B cell (primary cell): ENCODE results near the gene IL4R. TPM values are rescaled to one million over a fixed set of nuclear protein-coding genes. Genes with fewer than 3 reads are reported as not detected.
A peak's percentile ranks its signal among the peaks of the same experiment; 100 is the strongest.

Source experiments
- ATAC-seq: fragments of 200-7000 bp; cut with Tn5 transposase; one replicate; pipeline ENCODE4 v1.10.0; 2021; ENCODE audit warnings: low read depth, mild to moderate bottlenecking, moderate number of reproducible peaks, moderate library complexity
- CTCF ChIA-PET: fragments of 350-600 bp; sonication (Branson Sonifier 250); formaldehyde crosslinking; loops from one replicate; lab custom pipeline; 2021; ENCODE audit warnings: antibody characterized with exemption, inconsistent platforms; lab: Charles Lee
- POLR2A ChIA-PET: fragments of 350-600 bp; sonication (Branson Sonifier 250); formaldehyde crosslinking; loops from one replicate; lab custom pipeline; 2021; ENCODE audit warnings: antibody characterized with exemption; lab: Charles Lee
- DNase-seq: peaks from one replicate; pipeline ENCODE4 v3.0.0; 2013
- H2AFZ ChIP-seq: 2 replicates; pipeline ENCODE4 v1.6.1; 2012; ENCODE audit warnings: mild to moderate bottlenecking, low read depth, low read length; ENCODE audit not compliant: insufficient read depth, poor library complexity, severe bottlenecking
- H3K27ac ChIP-seq, 2 donors: 1 replicate in 1 of 2; 2 replicates in 1 of 2; pipeline ENCODE4 v1.5.1; 2012 to 2013; ENCODE audit warnings: low read length in 2 of 2, mild to moderate bottlenecking in 2 of 2, moderate library complexity in 1 of 2
- H3K27me3 ChIP-seq, 4 experiments: fragments of 200-600 bp in 1 of 4; sonication (generic) in 1 of 4; replicated peaks in 1 of 4; 1 replicate in 2 of 4; 2 replicates in 2 of 4; pipeline versions ENCODE4 v1.6.1 to v1.7.0; 2013 to 2016; ENCODE audit warnings: low read length in 3 of 4, mild to moderate bottlenecking in 2 of 4, mixed read lengths in 1 of 4, moderate library complexity in 1 of 4; ENCODE audit not compliant: insufficient read depth in 4 of 4, control insufficient read depth in 3 of 4; ENCODE audit errors: control extremely low read depth in 1 of 4
- H3K36me3 ChIP-seq, 2 experiments: replicated peaks in 1 of 2; 1 replicate in 1 of 2; 2 replicates in 1 of 2; pipeline versions ENCODE4 v1.6.1 to v1.7.1; 2013; ENCODE audit warnings: low read length in 1 of 2; ENCODE audit not compliant: insufficient read depth in 2 of 2, control insufficient read depth in 1 of 2; ENCODE audit errors: control extremely low read depth in 1 of 2, extremely low read depth in 1 of 2
- H3K4me1 ChIP-seq, 2 donors: fragments of 200-600 bp in 1 of 2; sonication (generic) in 1 of 2; 1 replicate in 1 of 2; 2 replicates in 1 of 2; pipeline versions ENCODE4 v1.5.1 to v1.6.1; 2013 to 2017; ENCODE audit warnings: low read length in 2 of 2; ENCODE audit not compliant: control insufficient read depth in 2 of 2, insufficient read depth in 2 of 2
- H3K4me2 ChIP-seq: replicated peaks from 2 replicates; pipeline ENCODE3; 2012; ENCODE audit warnings: mild to moderate bottlenecking, low read depth, low read length; ENCODE audit not compliant: poor library complexity, severe bottlenecking
- H3K4me3 ChIP-seq, 5 experiments: fragments of 200-600 bp in 1 of 5; sonication (generic) in 1 of 5; 1 replicate in 3 of 5; 2 replicates in 2 of 5; pipeline versions ENCODE4 v1.5.1 to v1.7.0; 2011 to 2016; ENCODE audit warnings: low read length in 4 of 5, mild to moderate bottlenecking in 4 of 5, low read depth in 2 of 5, control low read depth in 1 of 5, moderate library complexity in 1 of 5; ENCODE audit not compliant: insufficient read depth in 1 of 5; ENCODE audit errors: control extremely low read depth in 1 of 5, extremely low read depth in 1 of 5
- H3K79me2 ChIP-seq: fragments of 200-600 bp; sonication (generic); one replicate; pipeline ENCODE4 v1.6.0; 2016; ENCODE audit warnings: low read length; ENCODE audit not compliant: control insufficient read depth, insufficient read depth
- H3K9ac ChIP-seq: fragments of 200-600 bp; sonication (generic); 2 replicates; pipeline ENCODE4 v1.6.1; 2017; ENCODE audit warnings: mild to moderate bottlenecking, low read length, moderate library complexity
- H3K9me3 ChIP-seq, 3 donors: one replicate each; pipeline versions ENCODE4 v1.6.1 to v1.7.1; 2013; ENCODE audit warnings: low read length in 2 of 3; ENCODE audit not compliant: control insufficient read depth in 2 of 3, insufficient read depth in 1 of 3; ENCODE audit errors: control extremely low read depth in 1 of 3
- H4K20me1 ChIP-seq: 2 replicates; pipeline ENCODE4 v1.6.0; 2012; ENCODE audit warnings: mild to moderate bottlenecking, low read length; ENCODE audit not compliant: insufficient read depth, control insufficient read depth, poor library complexity, severe bottlenecking
- H3K27ac Mint-ChIP-seq: one replicate; pipeline ENCODE4 v1.8.0; 2021; ENCODE audit warnings: mixed read lengths
- H3K27me3 Mint-ChIP-seq: one replicate; pipeline ENCODE4 v1.8.0; 2021; ENCODE audit warnings: mixed read lengths
- H3K4me1 Mint-ChIP-seq: one replicate; pipeline ENCODE4 v1.8.0; 2021; ENCODE audit warnings: mixed read lengths
- H3K4me3 Mint-ChIP-seq: one replicate; pipeline ENCODE4 v1.8.0; 2021; ENCODE audit warnings: mixed read lengths
- H3K9me3 Mint-ChIP-seq: one replicate; pipeline ENCODE4 v1.8.0; 2022; ENCODE audit warnings: mixed read lengths; ENCODE audit not compliant: insufficient read depth
- EZH2 ChIP-seq: IDR thresholded peaks from 2 replicates; pipeline ENCODE4 v1.6.1; 2012; ENCODE audit warnings: borderline replicate concordance, low read depth, mild to moderate bottlenecking, moderate library complexity, low read length; ENCODE audit not compliant: insufficient read depth, poor library complexity, severe bottlenecking
- WGBS: methylation state at CpG from one replicate; pipeline ENCODE4 v1.1.5; 2013; ENCODE audit warnings: missing lambda C conversion rate; ENCODE audit not compliant: insufficient coverage; 5-methylcytosine and 5-hydroxymethylcytosine counted together
- intact Hi-C: fragments of 100-400 bp; cut with micrococcal nuclease; formaldehyde crosslinking; loops from one replicate; pipeline ENCODE4 v1.10.0; 2022
- polyA plus RNA-seq: library from polyadenylated mRNA; depleted of rRNA; stranded (reverse); fragments of >200 nt; gene quantifications from 2 replicates; pipeline ENCODE4 v1.2.3, GENCODE V29; 2012
- total RNA-seq, 2 donors: library from RNA; stranded (reverse); fragments of 120-200 nt in 1 of 2; gene quantifications; 1 replicate in 1 of 2; 2 replicates in 1 of 2; pipeline versions ENCODE4 v1.2.3 to v1.2.4, GENCODE V29; 2013 to 2022
- TF ChIP-seq, protein P1 (sequence below): fragments of 200-600 bp; IDR thresholded peaks from one replicate; pipeline ENCODE4 v1.8.0; 2022; ENCODE audit warnings: antibody characterized with exemption, mild to moderate bottlenecking

IL4R gene
- total and polyA plus RNA-seq, 2 donors (not counting 1 experiment from before 2014, with no cell fraction given), result 311 to 966 TPM

DNA sequence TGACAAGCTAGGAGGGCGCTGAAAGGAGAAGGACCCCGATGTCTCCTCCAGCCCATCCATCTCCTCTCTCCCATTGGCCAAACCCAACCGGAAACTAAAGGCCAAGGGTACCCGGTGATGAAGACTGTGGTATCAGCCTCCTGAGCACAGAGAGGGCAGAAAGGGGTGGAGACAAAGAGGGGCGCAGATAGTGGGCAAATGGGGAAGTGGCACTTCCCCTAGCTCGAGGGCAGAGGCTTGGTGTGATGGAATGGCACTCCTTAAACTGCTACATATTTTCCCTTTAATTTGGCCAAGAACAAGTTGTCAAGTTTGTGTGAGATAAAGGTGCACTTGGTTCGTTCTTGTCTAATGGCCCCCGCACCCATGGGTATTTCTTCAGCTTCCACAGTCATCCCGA is 27.8 kb downstream of the IL4R start:
- Histone ChIP-seq H3K4me3 (no peak overlapping the region), H3K9ac (no peak overlapping the region), H3K79me2 (peaks cover 88% of the 10 kb centered on the region), H3K4me1 (peaks cover 36 to 54% of the 10 kb centered on the region in 2 donors), H3K36me3 (peaks cover 11 to 91% of the 10 kb centered on the region in 2 experiments), H3K4me2 (peak overlapping the region; percentile 53), H2AFZ (no peak overlapping the region), H3K9me3 (no peaks in the 10 kb centered on the region), H3K27ac (peak overlapping the region; percentile 44 to 70), H3K27me3 (no peaks in the 10 kb centered on the region), H4K20me1 (peaks cover 94% of the 10 kb centered on the region)
- H3K9me3 Mint-ChIP-seq, result no peaks in the 10 kb centered on the region
- H3K27me3 Mint-ChIP-seq, result no peaks in the 10 kb centered on the region
- intact Hi-C loops, result no loop called here
- ATAC-seq, result peak; percentile 62
- ChIA-PET POLR2A (interaction anchor here (0.6 to 1.2 kb wide), 2 partner anchors 23 to 105 kb away, joined by 4 to 6 read pairs; no protein-coding TSS in a partner anchor), CTCF (interaction anchor here (0.6 to 1.2 kb wide), 7 partner anchors 9 to 224 kb away, joined by 3 to 4 read pairs (median 3); no protein-coding TSS in a partner anchor)
- H3K4me3 Mint-ChIP-seq, result no peak overlapping the region
- peaks cover 47% of the 10 kb centered on the region for H3K4me1 Mint-ChIP-seq
- peak; percentile 45 for DNase-seq
- H3K27ac Mint-ChIP-seq, result peak overlapping the region; percentile 64
- 68% methylated on average over 5 of the region's 9 CpGs for WGBS
- TF ChIP-seq, protein P1, sequence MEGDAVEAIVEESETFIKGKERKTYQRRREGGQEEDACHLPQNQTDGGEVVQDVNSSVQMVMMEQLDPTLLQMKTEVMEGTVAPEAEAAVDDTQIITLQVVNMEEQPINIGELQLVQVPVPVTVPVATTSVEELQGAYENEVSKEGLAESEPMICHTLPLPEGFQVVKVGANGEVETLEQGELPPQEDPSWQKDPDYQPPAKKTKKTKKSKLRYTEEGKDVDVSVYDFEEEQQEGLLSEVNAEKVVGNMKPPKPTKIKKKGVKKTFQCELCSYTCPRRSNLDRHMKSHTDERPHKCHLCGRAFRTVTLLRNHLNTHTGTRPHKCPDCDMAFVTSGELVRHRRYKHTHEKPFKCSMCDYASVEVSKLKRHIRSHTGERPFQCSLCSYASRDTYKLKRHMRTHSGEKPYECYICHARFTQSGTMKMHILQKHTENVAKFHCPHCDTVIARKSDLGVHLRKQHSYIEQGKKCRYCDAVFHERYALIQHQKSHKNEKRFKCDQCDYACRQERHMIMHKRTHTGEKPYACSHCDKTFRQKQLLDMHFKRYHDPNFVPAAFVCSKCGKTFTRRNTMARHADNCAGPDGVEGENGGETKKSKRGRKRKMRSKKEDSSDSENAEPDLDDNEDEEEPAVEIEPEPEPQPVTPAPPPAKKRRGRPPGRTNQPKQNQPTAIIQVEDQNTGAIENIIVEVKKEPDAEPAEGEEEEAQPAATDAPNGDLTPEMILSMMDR, result no peak
- no peak for TF ChIP-seq EZH2

DNA sequence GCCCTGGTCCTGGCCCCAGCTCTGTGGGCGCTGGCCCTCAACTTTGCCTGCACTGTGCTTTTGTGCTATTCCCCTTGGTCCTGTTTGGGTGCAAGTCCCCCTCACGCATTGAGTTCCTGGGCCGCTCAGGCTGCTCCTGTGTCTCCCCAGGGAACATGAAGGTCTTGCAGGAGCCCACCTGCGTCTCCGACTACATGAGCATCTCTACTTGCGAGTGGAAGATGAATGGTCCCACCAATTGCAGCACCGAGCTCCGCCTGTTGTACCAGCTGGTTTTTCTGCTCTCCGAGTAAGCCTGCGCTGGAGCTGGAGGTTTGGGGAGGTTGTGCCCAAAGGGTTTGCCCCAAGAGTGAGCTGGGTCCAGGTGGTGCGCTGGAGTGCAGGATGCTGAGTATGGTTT is 28.2 kb downstream of the IL4R start:
- Mint-ChIP-seq H3K27ac (peak overlapping the region; percentile 64), H3K9me3 (no peaks in the 10 kb centered on the region), H3K27me3 (no peaks in the 10 kb centered on the region), H3K4me3 (no peak overlapping the region), H3K4me1 (peaks cover 51% of the 10 kb centered on the region)
- H3K4me3 ChIP-seq, result no peak overlapping the region
- H3K79me2 ChIP-seq, result peaks cover 88% of the 10 kb centered on the region
- H3K27ac ChIP-seq, result peak overlapping the region in 1 of 2 donors; percentile 70
- POLR2A ChIA-PET, result no interaction called here
- no peak for ATAC-seq
- H2AFZ ChIP-seq, result no peak overlapping the region
- TF ChIP-seq EZH2, result no peak
- TF ChIP-seq, protein P1, result no peak
- peaks cover 41 to 58% of the 10 kb centered on the region in 2 donors for H3K4me1 ChIP-seq
- no peak overlapping the region for H3K4me2 ChIP-seq
- DNase-seq, result no peak
- over 99% methylated on average over 11 of the region's 11 CpGs for WGBS
- H4K20me1 ChIP-seq, result peaks cover 94% of the 10 kb centered on the region
- no peaks in the 10 kb centered on the region for H3K9me3 ChIP-seq
- CTCF ChIA-PET, result interaction anchor here (0.7 to 1.2 kb wide), 6 partner anchors 8 to 163 kb away, joined by 3 to 4 read pairs (median 3); no protein-coding TSS in a partner anchor
- H3K36me3 ChIP-seq, result peaks cover 11 to 95% of the 10 kb centered on the region in 2 experiments
- no peak overlapping the region for H3K9ac ChIP-seq
- no peaks in the 10 kb centered on the region for H3K27me3 ChIP-seq
- intact Hi-C loops, result no loop called here
